HEK293 (cell line): Measurements from ENCODE around the gene FAM167B.
A peak's percentile ranks its signal among the peaks of the same experiment; 100 is the strongest.

ENCODE experiments used
- CTCF ChIA-PET: fragments of 350-600 bp; formaldehyde crosslinking; extraction: SDS; loops from one replicate; lab custom pipeline; 2021; ENCODE audit warnings: antibody characterized with exemption; lab: Yijun Ruan, JAX
- POLR2A ChIA-PET: fragments of 300-600 bp; formaldehyde crosslinking; extraction: SDS; loops from one replicate; lab custom pipeline; 2020; ENCODE audit warnings: antibody characterized with exemption, inconsistent platforms; lab: Yijun Ruan, JAX
- H3K27ac ChIP-seq: fragments of 200-500 bp; sonication (Bioruptor generic); 2 replicates; pipeline ENCODE4 v1.5.1; 2014; ENCODE audit warnings: low read depth, low read length, control low read depth, inconsistent platforms; ENCODE audit errors: extremely low read depth
- H3K36me3 ChIP-seq, 2 experiments: fragments of 200-500 bp in 1 of 2; sonication (Bioruptor generic) in 1 of 2; 1 replicate in 1 of 2; 2 replicates in 1 of 2; pipeline ENCODE4 v1.5.1; 2014 to 2017; ENCODE audit warnings: inconsistent platforms in 2 of 2, low read length in 2 of 2; ENCODE audit not compliant: control insufficient read depth in 2 of 2, insufficient read depth in 1 of 2
- H3K4me1 ChIP-seq: fragments of 200-500 bp; sonication (Bioruptor generic); 2 replicates; pipeline ENCODE4 v1.5.1; 2014; ENCODE audit warnings: mild to moderate bottlenecking, low read length, inconsistent platforms; ENCODE audit not compliant: control insufficient read depth, insufficient read depth
- H3K4me3 ChIP-seq: 2 replicates; pipeline ENCODE4 v1.5.1; 2011; ENCODE audit warnings: low read depth, mild to moderate bottlenecking, control low read depth, low read length, moderate library complexity
- H3K9me3 ChIP-seq: fragments of 200-500 bp; sonication (Bioruptor generic); 2 replicates; pipeline ENCODE4 v1.5.1; 2014; ENCODE audit warnings: low read depth, low read length, inconsistent platforms; ENCODE audit not compliant: control insufficient read depth, insufficient read depth
- KLF9 ChIP-seq: fragments of 450-650 bp; formaldehyde crosslinking; IDR thresholded peaks from 2 replicates; pipeline ENCODE4 v1.5.1; 2016; ENCODE audit warnings: missing biosample characterization, missing genetic modification characterization, low read depth
- OVOL3 ChIP-seq: fragments of 450-650 bp; formaldehyde crosslinking; IDR thresholded peaks from 2 replicates; pipeline ENCODE4 v1.5.1; 2016; ENCODE audit warnings: missing biosample characterization, missing genetic modification characterization
- PRDM1 ChIP-seq: fragments of 450-650 bp; formaldehyde crosslinking; IDR thresholded peaks from 2 replicates; pipeline ENCODE4; 2016; ENCODE audit warnings: missing biosample characterization, missing genetic modification characterization
- PRDM4 ChIP-seq: fragments of 450-650 bp; formaldehyde crosslinking; IDR thresholded peaks from 2 replicates; pipeline ENCODE4 v1.5.1; 2017; ENCODE audit warnings: missing biosample characterization, missing genetic modification characterization
- YY2 ChIP-seq: fragments of 450-650 bp; formaldehyde crosslinking; IDR thresholded peaks from 2 replicates; pipeline ENCODE4 v1.5.1; 2016; ENCODE audit warnings: missing biosample characterization, missing genetic modification characterization
- ZBTB20 ChIP-seq: fragments of 450-650 bp; formaldehyde crosslinking; IDR thresholded peaks from 2 replicates; pipeline ENCODE4 v1.5.1; 2016; ENCODE audit warnings: missing biosample characterization, missing genetic modification characterization
- ZBTB21 ChIP-seq: fragments of 450-650 bp; formaldehyde crosslinking; IDR thresholded peaks from 2 replicates; pipeline ENCODE4 v1.5.1; 2017; ENCODE audit warnings: missing biosample characterization, missing genetic modification characterization
- ZFP37 ChIP-seq: fragments of 450-650 bp; formaldehyde crosslinking; IDR thresholded peaks from 2 replicates; pipeline ENCODE4 v1.5.1; 2016; ENCODE audit warnings: missing biosample characterization, missing genetic modification characterization
- ZFP69B ChIP-seq: fragments of 450-650 bp; formaldehyde crosslinking; IDR thresholded peaks from 2 replicates; pipeline ENCODE4 v1.5.1; 2016; ENCODE audit warnings: missing biosample characterization, missing genetic modification characterization
- ZNF121 ChIP-seq: fragments of 450-650 bp; formaldehyde crosslinking; IDR thresholded peaks from 2 replicates; pipeline ENCODE4 v1.5.1; 2016; ENCODE audit warnings: missing biosample characterization, missing genetic modification characterization
- ZNF174 ChIP-seq: fragments of 450-650 bp; formaldehyde crosslinking; IDR thresholded peaks from 2 replicates; pipeline ENCODE4 v1.5.0; 2017; ENCODE audit warnings: missing biosample characterization, mild to moderate bottlenecking, missing genetic modification characterization
- ZNF175 ChIP-seq: fragments of 450-650 bp; formaldehyde crosslinking; IDR thresholded peaks from 2 replicates; pipeline ENCODE4 v1.5.1; 2016; ENCODE audit warnings: missing biosample characterization, missing genetic modification characterization
- ZNF24 ChIP-seq: fragments of 450-650 bp; formaldehyde crosslinking; IDR thresholded peaks from 2 replicates; pipeline ENCODE4 v1.5.1; 2016; ENCODE audit warnings: missing biosample characterization, missing genetic modification characterization
- ZNF280D ChIP-seq: fragments of 450-650 bp; formaldehyde crosslinking; IDR thresholded peaks from 2 replicates; pipeline ENCODE4 v1.5.1; 2016; ENCODE audit warnings: missing biosample characterization, missing genetic modification characterization
- ZNF335 ChIP-seq: fragments of 450-650 bp; formaldehyde crosslinking; conservative IDR thresholded peaks from 2 replicates; pipeline ENCODE4 v1.5.1; 2016; ENCODE audit warnings: missing biosample characterization, missing genetic modification characterization
- ZNF354C ChIP-seq: fragments of 450-650 bp; formaldehyde crosslinking; IDR thresholded peaks from 2 replicates; pipeline ENCODE4 v1.5.1; 2016; ENCODE audit warnings: missing biosample characterization, missing genetic modification characterization, low read depth, borderline replicate concordance
- ZNF362 ChIP-seq: fragments of 450-650 bp; formaldehyde crosslinking; IDR thresholded peaks from 2 replicates; pipeline ENCODE4 v1.5.1; 2016; ENCODE audit warnings: missing biosample characterization, missing genetic modification characterization
- ZNF366 ChIP-seq: fragments of 450-650 bp; formaldehyde crosslinking; conservative IDR thresholded peaks from 2 replicates; pipeline ENCODE4 v1.5.1; 2016; ENCODE audit warnings: missing biosample characterization, missing genetic modification characterization
- ZNF558 ChIP-seq: fragments of 450-650 bp; formaldehyde crosslinking; IDR thresholded peaks from 2 replicates; pipeline ENCODE4 v1.5.1; 2016; ENCODE audit warnings: missing biosample characterization, missing genetic modification characterization
- ZNF610 ChIP-seq: fragments of 450-650 bp; formaldehyde crosslinking; IDR thresholded peaks from 2 replicates; pipeline ENCODE4 v1.5.1; 2016; ENCODE audit warnings: missing biosample characterization, missing genetic modification characterization, borderline replicate concordance
- ZNF701 ChIP-seq: fragments of 450-650 bp; formaldehyde crosslinking; IDR thresholded peaks from 2 replicates; pipeline ENCODE4 v1.5.1; 2016; ENCODE audit warnings: missing biosample characterization, missing genetic modification characterization
- ZNF707 ChIP-seq: fragments of 450-650 bp; formaldehyde crosslinking; IDR thresholded peaks from 2 replicates; pipeline ENCODE4 v1.5.1; 2016; ENCODE audit warnings: missing biosample characterization, missing genetic modification characterization
- ZSCAN23 ChIP-seq: fragments of 450-650 bp; formaldehyde crosslinking; IDR thresholded peaks from 2 replicates; pipeline ENCODE4 v1.5.1; 2016; ENCODE audit warnings: missing biosample characterization, missing genetic modification characterization
- TF ChIP-seq, protein P1 (sequence below): fragments of 450-650 bp; formaldehyde crosslinking; IDR thresholded peaks from 2 replicates; pipeline ENCODE4 v1.5.1; 2017; ENCODE audit warnings: missing biosample characterization, missing genetic modification characterization

Gene FAM167B

DNA sequence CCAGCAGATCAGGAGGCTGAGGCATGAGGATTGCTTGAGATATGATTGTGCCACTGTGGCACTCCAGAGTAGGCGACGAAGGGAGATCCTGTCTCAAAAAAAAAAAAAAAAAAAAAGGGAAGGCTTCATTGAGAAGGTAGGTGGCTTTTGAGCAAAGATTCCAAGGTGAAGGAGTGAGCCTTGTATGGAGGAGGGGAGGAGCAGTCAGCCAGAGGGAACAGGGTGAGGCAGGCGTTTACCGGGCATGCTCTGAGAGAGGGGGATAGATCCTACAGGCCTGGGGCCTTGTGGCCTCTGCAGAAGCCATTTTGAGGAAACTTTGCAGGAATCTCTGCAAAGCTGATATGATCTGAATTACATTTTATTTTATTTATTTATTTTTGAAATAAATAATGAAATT is 39.7 kb downstream of the FAM167B start:
- ChIA-PET CTCF (interaction anchor here (1.5 kb wide), 1 partner anchor 71 kb away, joined by 3 read pairs; no protein-coding TSS in a partner anchor), POLR2A (interaction anchor here (0.7 kb wide), 1 partner anchor 59 kb away, joined by 5 read pairs; no protein-coding TSS in a partner anchor)
- no peak for TF ChIP-seq ZFP69B
- peak; percentile 59 for TF ChIP-seq ZNF335 (tag by site-specific recombination)
- TF ChIP-seq OVOL3 (tag by site-specific recombination), result no peak
- Histone ChIP-seq H3K4me3 (no peak overlapping the region), H3K4me1 (peaks cover 4% of the 10 kb centered on the region; the same call in 1 of the 2 replicates), H3K9me3 (no peaks in the 10 kb centered on the region), H3K36me3 (no peaks in the 10 kb centered on the region), H3K27ac (no peak overlapping the region)

DNA sequence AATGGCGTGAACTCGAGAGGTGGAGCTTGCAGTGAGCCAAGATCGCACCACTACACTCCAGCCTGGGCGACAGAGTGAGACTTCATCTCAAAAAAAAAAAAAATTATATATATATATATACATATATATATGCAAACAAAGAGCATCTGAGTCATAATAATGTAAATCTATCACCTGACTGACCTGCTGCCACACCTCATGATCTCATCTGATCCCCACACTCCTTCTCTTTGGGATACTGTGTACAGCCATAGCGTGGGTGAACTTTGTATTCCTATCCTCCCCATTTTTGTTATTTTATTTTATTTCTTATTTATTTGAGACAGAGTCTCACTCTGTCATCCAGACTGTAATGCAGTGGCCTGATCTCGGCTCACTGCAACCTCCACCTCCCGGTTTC is 42.2 kb downstream of the FAM167B start:
- ChIA-PET POLR2A (interaction anchor here (0.6 kb wide), 1 partner anchor 67 kb away, joined by 8 read pairs; the partner anchor contains the start of genes EIF3I and TMEM234), CTCF (interaction anchor here (2.5 kb wide), 1 partner anchor 41 kb away, joined by 7 read pairs; no protein-coding TSS in a partner anchor)
- H3K4me1 ChIP-seq, result peaks cover 4% of the 10 kb centered on the region; the same call in 1 of the 2 replicates
- no peak overlapping the region for H3K4me3 ChIP-seq
- no peaks in the 10 kb centered on the region for H3K9me3 ChIP-seq
- H3K36me3 ChIP-seq, result no peaks in the 10 kb centered on the region; a peak in 1 of 3 replicates
- H3K27ac ChIP-seq, result no peak overlapping the region
- TF ChIP-seq ZNF354C (tag by site-specific recombination), result no peak
- TF ChIP-seq ZNF175 (tag by site-specific recombination), result no peak
- no peak for TF ChIP-seq ZNF707 (tag by site-specific recombination)
- TF ChIP-seq ZNF610, result no peak
- TF ChIP-seq, protein P1, sequence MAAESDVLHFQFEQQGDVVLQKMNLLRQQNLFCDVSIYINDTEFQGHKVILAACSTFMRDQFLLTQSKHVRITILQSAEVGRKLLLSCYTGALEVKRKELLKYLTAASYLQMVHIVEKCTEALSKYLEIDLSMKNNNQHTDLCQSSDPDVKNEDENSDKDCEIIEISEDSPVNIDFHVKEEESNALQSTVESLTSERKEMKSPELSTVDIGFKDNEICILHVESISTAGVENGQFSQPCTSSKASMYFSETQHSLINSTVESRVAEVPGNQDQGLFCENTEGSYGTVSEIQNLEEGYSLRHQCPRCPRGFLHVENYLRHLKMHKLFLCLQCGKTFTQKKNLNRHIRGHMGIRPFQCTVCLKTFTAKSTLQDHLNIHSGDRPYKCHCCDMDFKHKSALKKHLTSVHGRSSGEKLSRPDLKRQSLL, result no peak
- TF ChIP-seq ZNF558 (tag by site-specific recombination), result no peak
- TF ChIP-seq ZNF280D (tag by site-specific recombination), result no peak
- TF ChIP-seq ZBTB21, result no peak
- no peak for TF ChIP-seq YY2 (tag by site-specific recombination)
- TF ChIP-seq ZNF701 (tag by site-specific recombination), result no peak
- TF ChIP-seq KLF9 (tag by site-specific recombination), result no peak
- no peak for TF ChIP-seq ZBTB20

DNA sequence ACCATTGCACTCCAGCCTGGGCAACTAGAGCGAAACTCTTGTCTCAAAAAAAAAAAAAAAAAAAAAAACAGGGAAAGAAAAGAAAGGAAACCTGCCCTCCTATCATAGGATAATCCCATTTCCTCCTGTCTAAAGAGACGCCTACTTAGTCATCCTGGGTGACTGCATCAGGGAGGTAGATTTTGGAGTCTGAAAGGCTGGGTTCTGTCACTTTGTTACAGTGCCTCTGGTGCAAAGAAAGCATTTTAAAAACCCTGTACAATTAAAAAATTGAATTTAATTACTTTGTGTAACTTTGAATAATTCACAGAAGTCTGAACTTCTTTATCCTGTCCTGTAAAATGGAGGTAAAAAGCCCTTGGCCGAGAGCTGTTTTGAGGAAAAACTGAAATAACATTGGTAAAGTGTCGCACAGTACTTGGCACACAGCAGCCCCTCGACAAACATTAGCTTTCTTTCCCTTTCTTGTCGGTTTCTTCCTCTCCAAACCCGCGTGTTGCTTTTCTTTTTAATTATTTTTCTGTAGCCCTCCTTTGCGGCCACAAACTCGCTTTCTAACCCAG is 44.2 kb downstream of the FAM167B start:
- TF ChIP-seq PRDM1 (tag by site-specific recombination) (no peak; the same call in 1 of the 2 replicates), ZNF362 (tag by site-specific recombination) (peak; percentile 70; the same call in 1 of the 2 replicates), ZNF24 (tag by site-specific recombination) (0 out of 2 replicates have a peak, but pooled peaks have one; percentile 22), PRDM4 (tag by site-specific recombination) (0 out of 2 replicates have a peak, but pooled peaks have one; percentile 62), ZSCAN23 (no peak), ZFP37 (tag by site-specific recombination) (peak; percentile 18; the same call in 1 of the 2 replicates), ZNF121 (tag by site-specific recombination) (peak; percentile 37; the same call in 1 of the 2 replicates), ZNF366 (tag by site-specific recombination) (peak; percentile 47; the same call in 1 of the 2 replicates), ZNF174 (no peak)
- H3K36me3 ChIP-seq, result peaks cover 0 to 16% of the 10 kb centered on the region in 2 experiments; a peak in 2 of 3 replicates
- H3K4me3 ChIP-seq, result peak overlapping the region; percentile 6
- ChIA-PET POLR2A (interaction anchor here (0.6 to 2.7 kb wide), 21 partner anchors 10 to 1900 kb away, joined by 3 to 28 read pairs (median 3); partner anchors contain the start of genes BSDC1, FAM167B, LCK and MARCKSL1), CTCF (interaction anchor here (0.7 to 2.5 kb wide), 3 partner anchors 43 to 84 kb away, joined by 3 to 8 read pairs (median 7); no protein-coding TSS in a partner anchor)
- H3K27ac ChIP-seq, result peak overlapping the region; percentile 73
- H3K9me3 ChIP-seq, result no peaks in the 10 kb centered on the region
- H3K4me1 ChIP-seq, result peaks cover 4% of the 10 kb centered on the region; the same call in 1 of the 2 replicates
